ENCODE results near the gene OSTM1.

The OSTM1 gene

DNA sequence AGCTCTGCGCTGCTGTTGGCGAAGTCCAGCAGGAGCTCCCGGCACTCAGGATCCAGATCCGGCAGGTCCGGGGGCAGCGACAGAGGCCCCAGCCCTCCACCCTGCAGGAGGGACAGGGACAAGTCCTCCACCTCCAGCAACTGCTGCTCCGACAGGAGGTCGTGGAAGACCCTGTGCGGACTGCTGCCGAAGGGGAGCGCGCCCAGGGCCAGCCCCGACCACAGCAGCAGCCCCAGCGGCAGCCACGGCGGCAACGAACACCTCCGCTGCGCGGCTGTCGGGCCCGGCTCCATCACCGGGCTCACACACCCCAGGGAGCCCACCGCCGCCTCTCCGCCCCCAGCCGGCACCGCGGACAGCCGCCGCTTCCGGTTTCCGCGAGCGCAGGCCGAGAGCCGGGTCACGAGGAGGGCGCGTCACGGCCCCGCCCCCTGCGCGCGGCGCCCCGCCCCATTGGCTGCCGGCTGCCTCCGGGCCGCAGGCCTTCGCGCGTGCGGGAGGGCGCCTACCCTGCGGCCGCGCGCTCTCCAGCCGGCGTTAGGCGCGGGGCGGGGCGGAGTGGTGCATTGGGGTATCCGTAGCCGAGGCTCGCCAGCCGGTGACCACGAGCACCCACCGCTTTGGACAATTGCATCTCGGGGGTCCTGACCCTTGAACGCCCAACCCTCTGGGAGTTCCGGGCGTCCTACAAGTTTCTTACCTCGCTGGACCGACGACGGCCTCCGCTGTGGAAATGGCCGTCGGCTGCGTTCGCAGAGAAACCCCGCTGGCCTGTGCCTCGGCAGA, at the start of gene OSTM1:
Gene OSTM1 (minus strand): TSS at position 383 of the 786 bp plus-strand sequence. CDS start 90 bp downstream, at position 293.
- peak; percentile 89 for DNase-seq

DNA sequence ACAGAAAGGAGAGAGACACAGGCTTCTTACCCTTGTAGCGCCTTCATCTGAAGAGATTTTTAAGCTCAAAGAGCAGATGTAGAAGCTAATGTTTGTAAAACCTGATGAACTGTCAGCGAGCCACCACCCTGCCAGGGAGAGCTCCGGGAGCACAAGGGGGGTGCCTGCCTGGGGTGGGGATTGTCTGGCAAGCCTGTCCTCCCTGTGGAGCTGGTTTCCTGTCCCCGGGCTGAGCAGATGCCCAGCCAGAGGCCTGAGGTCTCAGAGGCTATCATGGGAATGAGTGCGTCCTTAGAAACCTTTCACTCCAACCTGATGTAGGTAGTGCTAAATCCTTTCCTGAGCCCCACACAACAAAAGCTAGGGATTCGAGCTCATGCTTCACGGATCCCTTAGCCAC, 49.4 kb upstream of the OSTM1 start:
- DNase-seq, result no peak

DNA sequence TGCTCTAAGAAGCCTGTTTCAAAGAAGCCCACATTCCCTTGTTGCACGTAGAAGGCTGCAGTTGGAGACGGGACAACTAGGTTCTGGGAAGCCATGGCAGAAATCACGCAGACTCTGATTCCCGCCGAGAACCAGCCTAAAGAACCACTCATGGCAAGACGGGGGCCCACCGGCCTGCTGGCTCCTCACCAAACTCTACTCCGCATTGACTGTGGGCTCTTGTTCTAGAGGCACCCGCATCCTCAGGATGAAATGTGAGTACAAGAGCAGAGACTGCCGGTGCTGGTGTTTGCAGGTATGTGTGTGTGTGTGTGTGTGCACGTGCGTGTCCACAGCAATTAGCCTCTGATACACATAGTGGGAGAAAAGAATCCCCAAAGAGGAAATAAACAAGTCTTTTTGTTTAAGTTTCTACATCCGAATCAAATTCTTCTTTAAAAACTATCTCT, 49.0 kb upstream of the OSTM1 start:
- no peak for DNase-seq

- DNase-seq, result no peak
These were observed 47.1 kb upstream of the OSTM1 start for GRCh38 chr6:108121612-108122011.

DNA sequence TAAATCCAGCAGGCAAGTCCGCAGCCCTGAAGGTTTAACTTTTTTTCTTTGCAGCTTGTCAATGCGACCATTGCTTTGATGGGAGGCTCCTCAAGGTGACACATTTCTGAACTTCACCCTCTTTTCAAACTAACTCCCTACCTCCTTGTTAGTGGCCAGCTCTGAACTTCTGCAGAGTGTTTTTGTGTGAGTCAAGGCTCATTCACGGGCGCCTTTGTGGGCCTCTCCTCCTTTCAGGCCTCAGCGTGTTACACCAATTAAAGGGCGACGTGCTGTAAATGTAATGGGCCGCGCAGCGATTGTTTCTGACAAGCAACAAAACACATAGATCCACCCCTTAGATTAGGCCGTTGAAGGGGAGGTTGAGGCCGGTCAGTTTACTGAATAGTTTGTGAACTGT, 45.8 kb upstream of the OSTM1 start:
- DNase-seq, result no peak

GRCh38 chr6:108119769-108120141, 45.2 kb upstream of the OSTM1 start:
- no peak for DNase-seq

DNA sequence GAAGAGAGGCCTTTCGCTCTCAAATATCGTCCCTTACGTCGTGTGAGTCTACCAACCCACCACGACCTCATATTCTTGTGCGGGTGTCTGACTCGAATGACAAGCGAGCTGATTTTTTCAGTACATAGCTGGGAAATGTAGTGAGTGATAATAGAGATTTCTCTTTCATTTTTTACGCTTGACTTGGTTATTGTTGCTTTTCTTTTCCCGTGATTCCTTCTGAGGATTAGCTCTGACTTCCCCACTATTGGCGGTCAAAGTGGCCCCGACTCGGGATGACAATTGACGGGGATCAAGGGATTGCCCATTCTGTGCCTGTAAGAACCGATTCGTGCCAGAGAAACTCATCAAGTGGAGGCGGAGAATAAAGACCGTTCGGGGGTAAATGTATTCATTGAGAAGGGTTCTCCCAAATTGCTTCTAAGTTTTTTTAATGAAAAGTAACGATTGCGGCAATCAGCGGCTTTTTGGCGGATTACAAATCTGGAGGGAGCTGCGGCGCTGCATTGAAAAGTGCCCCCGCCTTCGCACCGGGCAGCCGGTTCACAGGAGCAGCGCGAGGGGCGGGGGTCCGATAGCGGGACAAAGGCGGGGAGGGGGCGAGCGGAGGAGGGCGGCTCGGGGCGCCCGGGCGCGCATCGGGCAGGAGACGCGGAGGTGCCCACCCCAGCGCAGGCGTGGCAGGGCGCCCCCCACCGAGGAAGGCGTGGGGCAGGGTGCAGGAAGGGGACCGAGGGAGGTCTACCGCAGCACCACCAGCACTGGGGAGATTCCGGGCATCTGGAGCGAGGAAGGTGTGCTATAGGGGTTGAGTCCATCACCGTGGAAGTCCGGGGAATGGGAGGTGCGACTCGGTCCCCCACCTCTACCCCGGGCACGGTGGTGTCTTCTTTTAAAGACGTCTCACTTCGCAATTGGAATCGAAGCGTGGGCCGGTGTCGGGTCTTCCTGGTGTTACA, 44.5 kb upstream of the OSTM1 start:
- DNase-seq, result peak; percentile 47

DNA sequence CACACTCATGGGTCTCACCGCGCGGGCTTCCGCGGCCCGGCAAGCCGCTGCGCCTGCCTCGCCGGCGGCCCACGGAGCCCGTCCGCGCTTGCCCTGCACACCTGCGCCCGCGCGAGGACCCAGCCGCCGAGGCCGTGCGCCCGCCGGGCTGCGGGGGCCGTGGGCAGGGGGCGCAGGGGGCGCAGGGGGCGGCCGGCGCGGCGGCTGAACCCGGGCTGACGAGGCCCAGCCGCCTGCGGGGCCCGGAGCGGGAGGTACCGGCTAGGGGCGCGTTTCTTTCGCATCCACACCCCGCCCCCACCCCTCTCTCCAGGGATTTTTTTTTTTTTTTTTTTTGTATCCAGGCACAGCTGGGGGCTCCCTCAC, 43.8 kb upstream of the OSTM1 start:
- no peak for DNase-seq

DNA sequence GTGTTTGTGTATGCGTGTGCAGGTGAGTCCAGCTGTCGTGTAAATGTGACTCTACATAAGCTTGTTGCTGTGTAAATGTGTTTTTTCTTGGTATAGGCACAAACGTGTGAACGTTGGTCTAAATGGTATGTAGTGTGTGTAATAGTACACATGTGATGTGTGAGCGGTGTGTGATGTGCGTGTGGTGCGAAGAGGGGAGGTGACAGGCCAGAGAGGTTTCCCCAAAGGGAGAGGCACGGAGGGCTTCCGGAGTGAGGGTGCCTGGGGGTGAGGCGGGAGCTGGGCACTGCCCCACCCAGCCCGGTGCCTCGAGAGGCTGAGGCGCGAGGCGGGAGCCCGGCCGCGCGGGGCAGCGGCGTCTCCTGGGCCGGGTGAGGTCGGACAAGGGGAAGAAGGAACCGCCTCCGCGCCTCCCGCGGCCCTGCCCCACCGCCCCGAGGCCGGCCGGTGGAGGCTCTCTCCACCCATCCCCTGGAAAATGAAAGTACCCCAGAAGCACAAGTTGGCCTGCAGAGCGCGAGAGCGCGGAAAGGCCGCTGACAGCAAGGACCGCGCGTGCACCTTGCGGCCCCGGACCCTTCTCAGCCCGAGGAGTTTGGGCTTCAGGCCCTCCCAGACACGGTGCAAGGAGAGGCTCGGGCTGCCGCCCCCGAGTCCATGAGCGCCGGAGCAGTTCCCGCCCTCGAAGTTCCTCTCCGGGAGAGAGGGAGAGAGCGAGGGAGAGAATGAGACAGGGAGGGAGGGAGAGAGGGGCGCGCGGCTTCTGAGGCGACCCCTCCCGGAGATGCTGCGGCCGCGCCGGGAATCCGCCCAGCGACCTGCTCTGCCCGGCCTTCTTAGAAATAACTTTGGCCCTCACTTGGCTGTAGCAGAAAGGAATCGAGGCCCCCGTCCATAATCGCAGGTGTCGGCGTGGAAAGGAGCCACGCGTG, 43.2 kb upstream of the OSTM1 start:
- peak; percentile 32 for DNase-seq

DNA sequence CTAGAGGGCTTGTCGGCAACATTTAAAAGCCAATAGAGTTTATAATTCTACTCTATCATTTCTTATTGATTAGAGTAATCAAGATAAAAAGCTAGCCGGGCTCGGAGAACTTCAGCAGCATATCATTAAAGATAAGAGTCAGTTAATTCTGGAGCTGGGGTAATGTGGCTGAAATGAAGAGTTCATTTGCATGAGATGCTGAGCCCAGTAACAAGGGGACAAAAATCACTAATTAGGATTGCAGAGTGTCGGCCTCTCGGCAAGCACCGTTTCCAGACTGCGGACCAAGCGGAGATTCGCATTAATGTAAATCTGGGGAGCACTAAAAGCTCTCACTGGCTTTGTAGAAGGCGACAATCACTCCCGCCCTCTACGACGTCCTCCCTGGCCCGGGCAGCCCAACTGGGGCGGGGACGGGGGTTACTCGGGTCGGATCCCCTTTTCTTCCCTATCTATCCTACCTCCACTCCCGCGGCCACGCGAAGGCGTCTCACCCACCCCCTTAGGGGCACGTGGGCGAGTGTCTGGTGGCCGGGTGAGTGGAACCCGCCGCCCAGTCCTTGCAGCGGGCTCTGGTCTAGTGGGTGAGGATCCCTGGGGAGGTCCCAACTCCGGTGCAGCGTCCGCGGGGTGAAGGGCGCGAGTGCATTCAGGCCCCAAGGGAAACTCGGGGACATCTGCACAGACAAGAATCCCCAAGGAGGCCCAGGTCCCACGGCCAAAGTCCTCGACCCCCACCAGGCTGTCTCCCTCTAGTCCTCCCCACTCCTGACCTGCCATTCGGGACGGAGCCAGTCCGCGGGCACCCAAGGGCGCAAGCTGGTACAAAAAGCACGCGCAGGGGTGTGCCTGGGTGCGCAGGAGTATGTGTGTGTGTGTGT, 42.2 kb upstream of the OSTM1 start:
- no peak for DNase-seq

GRCh38 chr6:108115598-108116058, 41.1 kb upstream of the OSTM1 start:
- peak; percentile 72 for DNase-seq

DNA sequence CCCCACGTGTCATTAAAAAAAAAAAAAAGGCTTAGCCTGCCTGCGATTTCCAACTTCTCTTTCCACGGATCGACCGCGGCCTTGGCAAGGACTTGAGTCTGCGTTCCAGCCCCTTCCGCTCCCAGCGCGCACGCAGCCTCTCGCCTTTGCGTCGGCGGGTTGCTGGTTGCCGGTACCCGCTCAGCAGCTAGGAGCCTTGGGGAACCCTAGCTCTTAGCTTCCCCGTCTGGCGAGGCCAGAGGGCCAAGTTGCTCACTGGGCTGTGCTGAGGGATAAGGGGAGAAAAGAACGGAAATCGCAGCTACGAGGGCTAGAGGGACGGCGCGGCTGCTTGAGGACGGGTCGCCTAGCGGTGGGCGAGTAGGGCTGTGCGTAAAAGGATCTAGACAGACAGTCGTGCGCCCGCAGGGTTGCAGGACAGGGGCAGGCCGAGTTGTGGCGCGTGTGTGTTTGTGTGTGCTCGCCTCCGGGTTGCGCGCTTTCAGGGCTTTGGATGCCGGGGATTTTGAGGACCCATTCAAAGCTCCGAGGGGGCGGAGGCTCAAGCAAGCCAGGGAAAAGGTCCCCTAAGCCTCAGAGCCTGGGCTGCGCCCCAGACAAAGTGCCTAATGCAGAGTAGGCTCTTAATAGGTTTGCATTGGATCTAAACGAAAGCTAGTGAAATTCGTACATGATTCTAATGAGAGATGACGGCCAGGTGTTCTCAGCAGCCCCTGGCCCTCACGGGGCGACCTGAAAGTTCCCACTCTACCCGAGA, 40.5 kb upstream of the OSTM1 start:
- peak; percentile 63 for DNase-seq

GRCh38 chr6:108113557-108114519, 39.3 kb upstream of the OSTM1 start:
- peak; percentile 74 for DNase-seq

DNA sequence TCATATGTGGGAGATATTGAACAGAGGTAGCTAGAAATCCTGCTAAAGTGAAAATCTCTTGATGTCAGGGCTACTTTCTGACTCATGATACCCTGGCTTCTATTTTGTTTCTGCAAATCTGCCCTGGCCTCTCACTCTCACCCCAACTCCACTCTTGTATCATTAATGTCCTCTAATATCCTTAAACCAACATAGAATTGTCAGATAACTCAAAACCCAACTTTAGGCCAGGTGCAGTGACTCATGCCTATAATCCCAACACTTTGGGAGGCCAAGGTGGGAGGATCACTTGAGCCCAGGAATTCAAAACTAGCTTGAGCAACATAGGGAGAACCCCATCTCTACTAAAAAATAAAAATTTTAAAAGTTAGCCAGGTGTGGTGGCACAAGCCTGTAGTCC, 33.8 kb upstream of the OSTM1 start:
- DNase-seq, result no peak

- DNase-seq, result no peak
These were observed 32.6 kb upstream of the OSTM1 start for GRCh38 chr6:108107102-108107501.

DNA sequence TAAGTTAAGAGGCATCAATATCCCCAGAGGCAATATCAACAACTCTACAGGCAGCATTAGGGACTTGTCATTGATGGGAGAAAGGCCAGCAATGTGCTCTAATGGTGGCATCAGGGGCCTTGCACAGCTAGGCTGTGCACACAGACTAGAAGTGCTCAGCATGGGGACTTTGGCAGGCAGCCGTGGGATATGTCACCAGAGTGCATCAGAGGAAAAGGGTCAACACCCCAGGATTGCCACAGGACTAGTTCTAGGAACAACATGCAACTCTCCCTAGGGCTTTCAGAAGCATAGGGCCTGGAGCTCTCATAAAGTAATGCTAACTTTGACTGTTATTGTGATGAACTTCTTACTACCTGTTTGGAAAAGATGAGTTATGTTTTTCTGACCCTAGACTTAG, 32.2 kb upstream of the OSTM1 start:
- no peak for DNase-seq

- DNase-seq, result no peak
These were observed 31.7 kb upstream of the OSTM1 start for GRCh38 chr6:108106261-108106660.

- DNase-seq, result no peak
These were observed 31.0 kb upstream of the OSTM1 start for GRCh38 chr6:108105571-108105970.

DNA sequence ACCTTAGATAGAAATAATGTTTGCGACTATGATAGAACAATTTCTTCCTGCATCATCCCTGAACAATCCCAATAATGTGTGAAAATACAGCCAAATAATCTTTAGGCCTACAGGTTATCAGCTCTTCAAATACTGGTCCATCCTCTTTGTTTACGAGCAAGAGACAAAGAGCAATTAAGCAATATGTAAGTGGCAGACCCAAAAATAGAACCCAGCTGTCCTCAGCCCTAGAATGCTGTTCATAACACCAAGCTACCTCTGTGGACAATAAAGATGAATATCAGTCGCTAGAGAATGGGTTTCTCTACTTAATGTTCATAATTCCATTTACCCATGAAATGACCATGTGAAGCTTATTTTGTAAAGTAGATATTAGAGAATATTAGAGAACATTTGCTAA, 28.4 kb upstream of the OSTM1 start:
- DNase-seq, result no peak

DNA sequence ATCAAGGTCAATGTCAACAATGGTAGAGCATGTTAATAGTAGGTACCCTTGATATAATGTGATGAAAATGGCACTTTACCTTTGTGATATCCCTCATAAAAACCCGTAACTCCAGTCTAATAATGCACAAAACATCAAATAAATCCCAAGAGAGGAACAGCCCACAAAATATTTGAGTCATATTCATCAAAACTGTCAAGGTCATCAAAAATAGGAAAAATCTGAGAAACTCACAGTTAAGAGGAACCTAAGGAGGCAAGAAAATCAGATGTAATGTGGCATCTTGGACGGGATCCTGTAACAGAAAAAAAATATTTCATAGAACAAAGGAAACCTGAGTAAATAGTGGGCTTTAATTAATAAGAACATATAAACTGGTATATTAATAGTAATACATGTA, 25.5 kb upstream of the OSTM1 start:
- no peak for DNase-seq

Measured in hematopoietic multipotent progenitor cell treated with erythropoietin and hydrocortisone succinate and interleukin-3 and kit ligand, for 6 days (in vitro differentiated cells).